ENCODE measurements around the gene RIBC2.
"Not testable (repeated sequence)": the region's sequence is repeated elsewhere in the genome, so short reads cannot be mapped to it uniquely, and the experiment has no call there.

GRCh38 chr22:45440688-45441087 is 27.2 kb downstream of the RIBC2 start:
- TF ChIP-seq CTCF, POLR2A (IDR thresholded peaks at IDR 0.05): not testable (repeated sequence)

Measured in body of pancreas (tissue), 4 donors.